WTC11 (cell line): Measurements from ENCODE around the gene HPX. TPM values are rescaled to one million over a fixed set of nuclear protein-coding genes. Genes with fewer than 3 reads are reported as not detected.

Source experiments
- ATAC-seq: fragments of 200-7000 bp; cut with Tn5 transposase; 2 replicates; pipeline ENCODE4 v1.10.0; 2021; ENCODE audit warnings: mild to moderate bottlenecking, moderate library complexity
- CTCF ChIA-PET: fragments of 300-600 bp; sonication (Branson Sonifier 250); formaldehyde crosslinking; loops from one replicate; lab custom pipeline; 2021; ENCODE audit warnings: antibody characterized with exemption; lab: Charles Lee
- POLR2A ChIA-PET: fragments of 350-600 bp; sonication (Branson Sonifier 250); formaldehyde crosslinking; loops from one replicate; lab custom pipeline; 2021; ENCODE audit warnings: antibody characterized with exemption; lab: Charles Lee
- DNase-seq: peaks from one replicate; pipeline ENCODE4 v3.0.0; 2021; ENCODE audit warnings: low spot score
- H3K27ac Mint-ChIP-seq: 2 replicates; pipeline ENCODE4 v1.8.0; 2021; ENCODE audit warnings: mixed read lengths
- H3K27me3 Mint-ChIP-seq: 2 replicates; pipeline ENCODE4 v1.8.0; 2021; ENCODE audit warnings: low read depth, mild to moderate bottlenecking, moderate library complexity, mixed read lengths
- H3K36me3 Mint-ChIP-seq: 2 replicates; pipeline ENCODE4 v1.8.0; 2021; ENCODE audit warnings: mixed read lengths
- H3K4me1 Mint-ChIP-seq: 2 replicates; pipeline ENCODE4 v1.8.0; 2022; ENCODE audit warnings: mixed read lengths
- H3K4me3 Mint-ChIP-seq: 2 replicates; pipeline ENCODE4 v1.8.0; 2021; ENCODE audit warnings: mild to moderate bottlenecking, moderate library complexity, mixed read lengths
- H3K9me3 Mint-ChIP-seq: 2 replicates; pipeline ENCODE4 v1.8.0; 2021; ENCODE audit warnings: mixed read lengths
- AR ChIP-seq: fragments of 250-450 bp; sonication (Bioruptor Pico); IDR thresholded peaks from 2 replicates; pipeline ENCODE4 v1.9.0; 2021; ENCODE audit warnings: mild to moderate bottlenecking
- ATF6 ChIP-seq: sonication (generic); formaldehyde crosslinking; IDR thresholded peaks from 2 replicates; pipeline ENCODE4 v1.8.1; 2023; ENCODE audit warnings: mild to moderate bottlenecking, missing genetic modification reagents
- FOXJ3 ChIP-seq: sonication (generic); formaldehyde crosslinking; IDR thresholded peaks from 2 replicates; pipeline ENCODE4 v1.9.0; 2021; ENCODE audit warnings: missing genetic modification reagents, mild to moderate bottlenecking, borderline replicate concordance
- KAT7 ChIP-seq: sonication (generic); formaldehyde crosslinking; IDR thresholded peaks from 2 replicates; pipeline ENCODE4 v1.8.1; 2023; ENCODE audit warnings: missing genetic modification reagents, mild to moderate bottlenecking, borderline replicate concordance
- MXD4 ChIP-seq: fragments of 250-450 bp; sonication (Bioruptor Pico); IDR thresholded peaks from 2 replicates; pipeline ENCODE4 v1.8.0; 2021; ENCODE audit warnings: mild to moderate bottlenecking, moderate library complexity, borderline replicate concordance
- NFE2L1 ChIP-seq: sonication (generic); formaldehyde crosslinking; IDR thresholded peaks from 2 replicates; pipeline ENCODE4 v1.8.1; 2023; ENCODE audit warnings: missing genetic modification reagents
- NR1H2 ChIP-seq: sonication (generic); formaldehyde crosslinking; IDR thresholded peaks from 2 replicates; pipeline ENCODE4 v1.9.0; 2021; ENCODE audit warnings: mild to moderate bottlenecking, moderate library complexity, missing genetic modification reagents
- RELA ChIP-seq: sonication (generic); formaldehyde crosslinking; IDR thresholded peaks from 2 replicates; pipeline ENCODE4 v1.8.1; 2022; ENCODE audit warnings: missing genetic modification reagents, mild to moderate bottlenecking, borderline replicate concordance
- TEAD1 ChIP-seq: sonication (generic); formaldehyde crosslinking; IDR thresholded peaks from 2 replicates; pipeline ENCODE4 v1.8.0; 2022; ENCODE audit warnings: mild to moderate bottlenecking, missing genetic modification reagents
- total RNA-seq: library from RNA; stranded (reverse); gene quantifications from 3 replicates; pipeline ENCODE4 v1.2.3, GENCODE V29; 2021
- TF ChIP-seq, protein P1 (sequence below): sonication (generic); formaldehyde crosslinking; IDR thresholded peaks from 2 replicates; pipeline ENCODE4 v1.8.0; 2022; ENCODE audit warnings: missing genetic modification reagents
- TF ChIP-seq, protein P2 (sequence below): sonication (generic); formaldehyde crosslinking; IDR thresholded peaks from 2 replicates; pipeline ENCODE4 v1.8.1; 2022; ENCODE audit warnings: mild to moderate bottlenecking, missing genetic modification reagents, moderate library complexity, borderline replicate concordance
- TF ChIP-seq, protein P3 (sequence below): fragments of 250-450 bp; sonication (Bioruptor Pico); IDR thresholded peaks from 2 replicates; pipeline ENCODE4 v1.9.0; 2021; ENCODE audit warnings: mild to moderate bottlenecking, borderline replicate concordance

HPX gene
- total RNA-seq, 1 experiment from 2014 or later: 1.7 TPM

DNA sequence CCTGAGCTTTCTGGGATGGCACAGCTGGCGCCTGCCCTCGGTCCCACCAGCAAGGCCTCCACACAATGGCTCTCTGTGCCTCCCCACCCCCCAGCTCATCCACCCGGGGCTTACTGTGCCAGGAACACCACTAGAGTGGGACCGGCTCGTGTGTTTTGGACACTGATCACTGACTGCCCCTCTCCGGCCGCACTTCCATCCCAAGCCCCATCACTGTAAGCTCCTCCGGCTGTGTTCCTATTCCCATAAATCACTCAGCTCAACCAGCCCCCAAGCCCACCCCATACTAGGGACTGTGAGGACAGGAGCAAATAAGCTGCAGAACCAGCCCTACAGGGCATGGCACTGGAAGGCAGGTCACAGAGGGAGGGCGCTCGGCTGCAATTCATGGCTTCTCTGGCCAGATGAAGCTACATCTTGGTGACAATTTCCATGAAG, 29.2 kb downstream of the HPX start:
- no peak for ATAC-seq
- no peak for DNase-seq
- Mint-ChIP-seq H3K9me3 (no peaks in the 10 kb centered on the region), H3K4me1 (peaks cover 9% of the 10 kb centered on the region; the same call in 1 of the 2 replicates), H3K27me3 (no peaks in the 10 kb centered on the region), H3K27ac (no peak overlapping the region), H3K36me3 (no peaks in the 10 kb centered on the region), H3K4me3 (no peak overlapping the region)
- ChIA-PET CTCF (interaction anchor here (0.7 to 2.2 kb wide), 8 partner anchors 15 to 58 kb away, joined by 3 to 9 read pairs (median 4); no protein-coding TSS in a partner anchor), POLR2A (no interaction called here)
- TF ChIP-seq, protein P1, sequence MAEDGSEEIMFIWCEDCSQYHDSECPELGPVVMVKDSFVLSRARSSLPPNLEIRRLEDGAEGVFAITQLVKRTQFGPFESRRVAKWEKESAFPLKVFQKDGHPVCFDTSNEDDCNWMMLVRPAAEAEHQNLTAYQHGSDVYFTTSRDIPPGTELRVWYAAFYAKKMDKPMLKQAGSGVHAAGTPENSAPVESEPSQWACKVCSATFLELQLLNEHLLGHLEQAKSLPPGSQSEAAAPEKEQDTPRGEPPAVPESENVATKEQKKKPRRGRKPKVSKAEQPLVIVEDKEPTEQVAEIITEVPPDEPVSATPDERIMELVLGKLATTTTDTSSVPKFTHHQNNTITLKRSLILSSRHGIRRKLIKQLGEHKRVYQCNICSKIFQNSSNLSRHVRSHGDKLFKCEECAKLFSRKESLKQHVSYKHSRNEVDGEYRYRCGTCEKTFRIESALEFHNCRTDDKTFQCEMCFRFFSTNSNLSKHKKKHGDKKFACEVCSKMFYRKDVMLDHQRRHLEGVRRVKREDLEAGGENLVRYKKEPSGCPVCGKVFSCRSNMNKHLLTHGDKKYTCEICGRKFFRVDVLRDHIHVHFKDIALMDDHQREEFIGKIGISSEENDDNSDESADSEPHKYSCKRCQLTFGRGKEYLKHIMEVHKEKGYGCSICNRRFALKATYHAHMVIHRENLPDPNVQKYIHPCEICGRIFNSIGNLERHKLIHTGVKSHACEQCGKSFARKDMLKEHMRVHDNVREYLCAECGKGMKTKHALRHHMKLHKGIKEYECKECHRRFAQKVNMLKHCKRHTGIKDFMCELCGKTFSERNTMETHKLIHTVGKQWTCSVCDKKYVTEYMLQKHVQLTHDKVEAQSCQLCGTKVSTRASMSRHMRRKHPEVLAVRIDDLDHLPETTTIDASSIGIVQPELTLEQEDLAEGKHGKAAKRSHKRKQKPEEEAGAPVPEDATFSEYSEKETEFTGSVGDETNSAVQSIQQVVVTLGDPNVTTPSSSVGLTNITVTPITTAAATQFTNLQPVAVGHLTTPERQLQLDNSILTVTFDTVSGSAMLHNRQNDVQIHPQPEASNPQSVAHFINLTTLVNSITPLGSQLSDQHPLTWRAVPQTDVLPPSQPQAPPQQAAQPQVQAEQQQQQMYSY: no peak
- no peak for TF ChIP-seq FOXJ3
- TF ChIP-seq NFE2L1 (CRISPR knock-in tag): no peak
- TF ChIP-seq RELA (CRISPR knock-in tag): no peak
- TF ChIP-seq ATF6: no peak
- TF ChIP-seq, protein P2, sequence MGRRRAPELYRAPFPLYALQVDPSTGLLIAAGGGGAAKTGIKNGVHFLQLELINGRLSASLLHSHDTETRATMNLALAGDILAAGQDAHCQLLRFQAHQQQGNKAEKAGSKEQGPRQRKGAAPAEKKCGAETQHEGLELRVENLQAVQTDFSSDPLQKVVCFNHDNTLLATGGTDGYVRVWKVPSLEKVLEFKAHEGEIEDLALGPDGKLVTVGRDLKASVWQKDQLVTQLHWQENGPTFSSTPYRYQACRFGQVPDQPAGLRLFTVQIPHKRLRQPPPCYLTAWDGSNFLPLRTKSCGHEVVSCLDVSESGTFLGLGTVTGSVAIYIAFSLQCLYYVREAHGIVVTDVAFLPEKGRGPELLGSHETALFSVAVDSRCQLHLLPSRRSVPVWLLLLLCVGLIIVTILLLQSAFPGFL (CRISPR knock-in tag): no peak
- no peak for TF ChIP-seq NR1H2
- TF ChIP-seq, protein P3, sequence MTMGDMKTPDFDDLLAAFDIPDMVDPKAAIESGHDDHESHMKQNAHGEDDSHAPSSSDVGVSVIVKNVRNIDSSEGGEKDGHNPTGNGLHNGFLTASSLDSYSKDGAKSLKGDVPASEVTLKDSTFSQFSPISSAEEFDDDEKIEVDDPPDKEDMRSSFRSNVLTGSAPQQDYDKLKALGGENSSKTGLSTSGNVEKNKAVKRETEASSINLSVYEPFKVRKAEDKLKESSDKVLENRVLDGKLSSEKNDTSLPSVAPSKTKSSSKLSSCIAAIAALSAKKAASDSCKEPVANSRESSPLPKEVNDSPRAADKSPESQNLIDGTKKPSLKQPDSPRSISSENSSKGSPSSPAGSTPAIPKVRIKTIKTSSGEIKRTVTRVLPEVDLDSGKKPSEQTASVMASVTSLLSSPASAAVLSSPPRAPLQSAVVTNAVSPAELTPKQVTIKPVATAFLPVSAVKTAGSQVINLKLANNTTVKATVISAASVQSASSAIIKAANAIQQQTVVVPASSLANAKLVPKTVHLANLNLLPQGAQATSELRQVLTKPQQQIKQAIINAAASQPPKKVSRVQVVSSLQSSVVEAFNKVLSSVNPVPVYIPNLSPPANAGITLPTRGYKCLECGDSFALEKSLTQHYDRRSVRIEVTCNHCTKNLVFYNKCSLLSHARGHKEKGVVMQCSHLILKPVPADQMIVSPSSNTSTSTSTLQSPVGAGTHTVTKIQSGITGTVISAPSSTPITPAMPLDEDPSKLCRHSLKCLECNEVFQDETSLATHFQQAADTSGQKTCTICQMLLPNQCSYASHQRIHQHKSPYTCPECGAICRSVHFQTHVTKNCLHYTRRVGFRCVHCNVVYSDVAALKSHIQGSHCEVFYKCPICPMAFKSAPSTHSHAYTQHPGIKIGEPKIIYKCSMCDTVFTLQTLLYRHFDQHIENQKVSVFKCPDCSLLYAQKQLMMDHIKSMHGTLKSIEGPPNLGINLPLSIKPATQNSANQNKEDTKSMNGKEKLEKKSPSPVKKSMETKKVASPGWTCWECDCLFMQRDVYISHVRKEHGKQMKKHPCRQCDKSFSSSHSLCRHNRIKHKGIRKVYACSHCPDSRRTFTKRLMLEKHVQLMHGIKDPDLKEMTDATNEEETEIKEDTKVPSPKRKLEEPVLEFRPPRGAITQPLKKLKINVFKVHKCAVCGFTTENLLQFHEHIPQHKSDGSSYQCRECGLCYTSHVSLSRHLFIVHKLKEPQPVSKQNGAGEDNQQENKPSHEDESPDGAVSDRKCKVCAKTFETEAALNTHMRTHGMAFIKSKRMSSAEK (CRISPR knock-in tag): no peak
- TF ChIP-seq KAT7 (CRISPR knock-in tag): no peak
- TF ChIP-seq AR (CRISPR knock-in tag): no peak
- no peak for TF ChIP-seq MXD4
- no peak for TF ChIP-seq TEAD1
